Neural progenitor cell (in vitro differentiated cells): ENCODE results near the gene FOXJ3.

ENCODE experiments used
- CTCF ChIP-seq: fragments of 200-600 bp; sonication (generic); IDR thresholded peaks from 2 replicates; pipeline ENCODE4 v1.5.1; 2017; ENCODE audit warnings: antibody characterized with exemption, mild to moderate bottlenecking
- EZH2 ChIP-seq: fragments of 200-600 bp; sonication (generic); IDR thresholded peaks from 2 replicates; pipeline ENCODE4 v1.6.1; 2017; ENCODE audit warnings: antibody characterized with exemption, mild to moderate bottlenecking, moderate library complexity

- TF ChIP-seq EZH2 (no peak), CTCF (no peak)
Observed at GRCh38 chr1:42279055-42279454, 56.0 kb downstream of the FOXJ3 start.
